Measurements from ENCODE around the gene TRAF3IP1.
"Not testable (repeated sequence)": the region's sequence is repeated elsewhere in the genome, so short reads cannot be mapped to it uniquely, and the experiment has no call there.

The TRAF3IP1 gene

GRCh38 chr2:238320246-238320647, at the start of gene TRAF3IP1:
TRAF3IP1 (plus strand) TSS chr2:238320518; CDS start chr2:238320663, 145 bp downstream.
- H3K36me3 ChIP-seq (ENCODE audit: control insufficient read depth, insufficient read depth, low read length): peaks cover 3% of the 10 kb centered on the region
- peak within 1 kb of the TSS; percentile 0 for H3K27ac ChIP-seq (ENCODE audit: low read depth, low read length)
- H3K4me1 ChIP-seq (ENCODE audit: control insufficient read depth, insufficient read depth, low read length): peaks cover 5% of the 10 kb centered on the region
- peak within 1 kb of the TSS; percentile 71 for H3K9ac ChIP-seq (ENCODE audit: low read length)
- H3K27me3 ChIP-seq (ENCODE audit: control insufficient read depth, insufficient read depth, low read length): no peaks in the 10 kb centered on the region
- H3K4me3 ChIP-seq (ENCODE audit: low read length): peak within 1 kb of the TSS; percentile 84

GRCh38 chr2:238270606-238271005, 49.7 kb upstream of the TRAF3IP1 start:
- H3K4me1 ChIP-seq (ENCODE audit: control insufficient read depth, insufficient read depth, low read length): no peaks in the 10 kb centered on the region
- no peak overlapping the region for H3K9ac ChIP-seq (ENCODE audit: low read length)
- H3K36me3 ChIP-seq (ENCODE audit: control insufficient read depth, insufficient read depth, low read length): peaks cover 61% of the 10 kb centered on the region
- H3K27ac ChIP-seq (ENCODE audit: low read depth, low read length): no peak overlapping the region
- H3K27me3 ChIP-seq (ENCODE audit: control insufficient read depth, insufficient read depth, low read length): no peaks in the 10 kb centered on the region
- no peak overlapping the region for H3K4me3 ChIP-seq (ENCODE audit: low read length)

- Histone ChIP-seq H3K4me1 (ENCODE audit: control insufficient read depth, insufficient read depth, low read length) (no peaks in the 10 kb centered on the region), H3K9ac (ENCODE audit: low read length) (no peak overlapping the region), H3K36me3 (ENCODE audit: control insufficient read depth, insufficient read depth, low read length) (peaks cover 64% of the 10 kb centered on the region), H3K27me3 (ENCODE audit: control insufficient read depth, insufficient read depth, low read length) (no peaks in the 10 kb centered on the region), H3K27ac (ENCODE audit: low read depth, low read length) (no peak overlapping the region), H3K4me3 (ENCODE audit: low read length) (no peak overlapping the region)
Measured at GRCh38 chr2:238271061-238271554, 49.2 kb upstream of the TRAF3IP1 start.

GRCh38 chr2:238271686-238272085, 48.6 kb upstream of the TRAF3IP1 start:
- H3K27me3 ChIP-seq (ENCODE audit: control insufficient read depth, insufficient read depth, low read length); H3K27ac ChIP-seq (ENCODE audit: low read depth, low read length); H3K4me3 ChIP-seq (ENCODE audit: low read length); H3K4me1 ChIP-seq (ENCODE audit: control insufficient read depth, insufficient read depth, low read length); H3K9ac ChIP-seq (ENCODE audit: low read length): not testable (repeated sequence)
- H3K36me3 ChIP-seq (ENCODE audit: control insufficient read depth, insufficient read depth, low read length): peaks cover 68% of the 10 kb centered on the region

GRCh38 chr2:238272156-238272555, 48.2 kb upstream of the TRAF3IP1 start:
- peaks cover 69% of the 10 kb centered on the region for H3K36me3 ChIP-seq (ENCODE audit: control insufficient read depth, insufficient read depth, low read length)
- H3K4me1 ChIP-seq (ENCODE audit: control insufficient read depth, insufficient read depth, low read length): no peaks in the 10 kb centered on the region
- H3K27me3 ChIP-seq (ENCODE audit: control insufficient read depth, insufficient read depth, low read length): no peaks in the 10 kb centered on the region
- H3K4me3 ChIP-seq (ENCODE audit: low read length): no peak overlapping the region
- H3K9ac ChIP-seq (ENCODE audit: low read length): no peak overlapping the region
- H3K27ac ChIP-seq (ENCODE audit: low read depth, low read length): no peak overlapping the region

GRCh38 chr2:238273433-238273832, 46.9 kb upstream of the TRAF3IP1 start:
- not testable (repeated sequence) for H3K27ac ChIP-seq (ENCODE audit: low read depth, low read length); H3K9ac ChIP-seq (ENCODE audit: low read length)

GRCh38 chr2:238274152-238274865, 46.0 kb upstream of the TRAF3IP1 start:
- no peak overlapping the region for H3K27ac ChIP-seq (ENCODE audit: low read depth, low read length)
- no peaks in the 10 kb centered on the region for H3K27me3 ChIP-seq (ENCODE audit: control insufficient read depth, insufficient read depth, low read length)
- H3K36me3 ChIP-seq (ENCODE audit: control insufficient read depth, insufficient read depth, low read length): peaks cover 58% of the 10 kb centered on the region
- H3K9ac ChIP-seq (ENCODE audit: low read length): no peak overlapping the region
- H3K4me3 ChIP-seq (ENCODE audit: low read length): no peak overlapping the region
- H3K4me1 ChIP-seq (ENCODE audit: control insufficient read depth, insufficient read depth, low read length): no peaks in the 10 kb centered on the region

More at GRCh38 chr2:238273433-238273832, 46.9 kb upstream of the TRAF3IP1 start:
- not testable (repeated sequence) for H3K4me3 ChIP-seq (ENCODE audit: low read length); H3K27me3 ChIP-seq (ENCODE audit: control insufficient read depth, insufficient read depth, low read length); H3K4me1 ChIP-seq (ENCODE audit: control insufficient read depth, insufficient read depth, low read length)
- peaks cover 62% of the 10 kb centered on the region for H3K36me3 ChIP-seq (ENCODE audit: control insufficient read depth, insufficient read depth, low read length)

- Histone ChIP-seq H3K4me1 (ENCODE audit: control insufficient read depth, insufficient read depth, low read length) (no peaks in the 10 kb centered on the region), H3K4me3 (ENCODE audit: low read length) (no peak overlapping the region), H3K27me3 (ENCODE audit: control insufficient read depth, insufficient read depth, low read length) (no peaks in the 10 kb centered on the region), H3K9ac (ENCODE audit: low read length) (no peak overlapping the region), H3K36me3 (ENCODE audit: control insufficient read depth, insufficient read depth, low read length) (peaks cover 34% of the 10 kb centered on the region), H3K27ac (ENCODE audit: low read depth, low read length) (no peak overlapping the region)
Measured at GRCh38 chr2:238277695-238278094, 42.6 kb upstream of the TRAF3IP1 start.

- Histone ChIP-seq H3K36me3 (ENCODE audit: control insufficient read depth, insufficient read depth, low read length) (peaks cover 31% of the 10 kb centered on the region), H3K4me1 (ENCODE audit: control insufficient read depth, insufficient read depth, low read length) (peaks cover 2% of the 10 kb centered on the region), H3K4me3 (ENCODE audit: low read length) (no peak overlapping the region), H3K27ac (ENCODE audit: low read depth, low read length) (no peak overlapping the region), H3K27me3 (ENCODE audit: control insufficient read depth, insufficient read depth, low read length) (no peaks in the 10 kb centered on the region), H3K9ac (ENCODE audit: low read length) (no peak overlapping the region)
Measured at GRCh38 chr2:238278626-238279323, 41.5 kb upstream of the TRAF3IP1 start.

- Histone ChIP-seq H3K27ac (ENCODE audit: low read depth, low read length) (no peak overlapping the region), H3K36me3 (ENCODE audit: control insufficient read depth, insufficient read depth, low read length) (peaks cover 29% of the 10 kb centered on the region), H3K27me3 (ENCODE audit: control insufficient read depth, insufficient read depth, low read length) (no peaks in the 10 kb centered on the region), H3K4me3 (ENCODE audit: low read length) (no peak overlapping the region), H3K9ac (ENCODE audit: low read length) (no peak overlapping the region), H3K4me1 (ENCODE audit: control insufficient read depth, insufficient read depth, low read length) (peaks cover 2% of the 10 kb centered on the region)
Measured at GRCh38 chr2:238279324-238279682, 41.0 kb upstream of the TRAF3IP1 start.

- no peaks in the 10 kb centered on the region for H3K27me3 ChIP-seq (ENCODE audit: control insufficient read depth, insufficient read depth, low read length)
- H3K9ac ChIP-seq (ENCODE audit: low read length): no peak overlapping the region
- H3K36me3 ChIP-seq (ENCODE audit: control insufficient read depth, insufficient read depth, low read length): peaks cover 20% of the 10 kb centered on the region
- H3K4me3 ChIP-seq (ENCODE audit: low read length): no peak overlapping the region
- no peak overlapping the region for H3K27ac ChIP-seq (ENCODE audit: low read depth, low read length)
- H3K4me1 ChIP-seq (ENCODE audit: control insufficient read depth, insufficient read depth, low read length): peaks cover 9% of the 10 kb centered on the region
Measured at GRCh38 chr2:238280083-238280825, 40.1 kb upstream of the TRAF3IP1 start.

GRCh38 chr2:238281826-238282480, 38.4 kb upstream of the TRAF3IP1 start:
- Histone ChIP-seq H3K27ac (ENCODE audit: low read depth, low read length) (no peak overlapping the region), H3K9ac (ENCODE audit: low read length) (no peak overlapping the region), H3K4me1 (ENCODE audit: control insufficient read depth, insufficient read depth, low read length) (peaks cover 23% of the 10 kb centered on the region), H3K27me3 (ENCODE audit: control insufficient read depth, insufficient read depth, low read length) (no peaks in the 10 kb centered on the region), H3K36me3 (ENCODE audit: control insufficient read depth, insufficient read depth, low read length) (peaks cover 5% of the 10 kb centered on the region), H3K4me3 (ENCODE audit: low read length) (no peak overlapping the region)
